Measurements from ENCODE around the gene TMCO6. TPM values are rescaled to one million over a fixed set of nuclear protein-coding genes. Genes with fewer than 3 reads are reported as not detected.

Gene TMCO6
- total RNA-seq, 4 donors from 2014 or later: 60.3 to 99.8 (median 67.3) TPM

GRCh38 chr5:140672455-140673186 is 33.4 kb downstream of the TMCO6 start:
- no peak overlapping the region for H3K4me3 ChIP-seq (ENCODE audit: low read depth, poor library complexity, severe bottlenecking)
- intact Hi-C loops (cut with DNase I; ENCODE audit: low total_unique reads): no loop called here
- WGBS, 2 donors: 62 to 80% methylated on average over 23 to 53 of the region's 70 CpGs
- no peak for TF ChIP-seq CTCF (IDR thresholded peaks at IDR 0.05)
- TF ChIP-seq POLR2A (IDR thresholded peaks at IDR 0.05): no peak
- DNase-seq (ENCODE audit: low spot score in 2 of 2): no peak

- TF ChIP-seq POLR2A (IDR thresholded peaks at IDR 0.05) (no peak), CTCF (IDR thresholded peaks at IDR 0.05) (no peak)
- 90 to 91% methylated on average over 44 to 45 of the region's 45 CpGs for WGBS, 2 donors
- DNase-seq (ENCODE audit: low spot score in 2 of 2): no peak
- H3K4me3 ChIP-seq (ENCODE audit: low read depth, poor library complexity, severe bottlenecking): no peak within 1 kb of the TSS
- intact Hi-C loops (cut with DNase I; ENCODE audit: low total_unique reads): no loop called here
Observed at GRCh38 chr5:140673187-140673976, 34.1 kb downstream of the TMCO6 start, which contains the start of gene DND1. Gene DND1, minus strand, starts transcription at chr5:140673576. Its CDS starts 34 bp downstream, at chr5:140673542.

- 78 to 87% methylated on average over 2 of the region's 2 CpGs for WGBS, 2 donors
- H3K4me3 ChIP-seq (ENCODE audit: low read depth, poor library complexity, severe bottlenecking): no peak overlapping the region
- TF ChIP-seq POLR2A (IDR thresholded peaks at IDR 0.05) (no peak), CTCF (IDR thresholded peaks at IDR 0.05) (no peak)
- intact Hi-C loops (cut with DNase I; ENCODE audit: low total_unique reads): no loop called here
- no peak for DNase-seq (ENCODE audit: low spot score in 2 of 2)
Observed at GRCh38 chr5:140674211-140674610, 35.0 kb downstream of the TMCO6 start.

GRCh38 chr5:140674629-140675028 is 35.4 kb downstream of the TMCO6 start:
- no peak for DNase-seq (ENCODE audit: low spot score in 2 of 2)
- no peak for TF ChIP-seq POLR2A (IDR thresholded peaks at IDR 0.05)
- no peak for TF ChIP-seq CTCF (IDR thresholded peaks at IDR 0.05)
- intact Hi-C loops (cut with DNase I; ENCODE audit: low total_unique reads): no loop called here
- 90 to 97% methylated on average over 4 of the region's 4 CpGs for WGBS, 2 donors
- H3K4me3 ChIP-seq (ENCODE audit: low read depth, poor library complexity, severe bottlenecking): no peak overlapping the region

- intact Hi-C loops (cut with DNase I; ENCODE audit: low total_unique reads): no loop called here
- H3K4me3 ChIP-seq (ENCODE audit: low read depth, poor library complexity, severe bottlenecking): no peak overlapping the region
- no peak for TF ChIP-seq POLR2A (IDR thresholded peaks at IDR 0.05)
- no peak for TF ChIP-seq CTCF (IDR thresholded peaks at IDR 0.05)
- DNase-seq (ENCODE audit: low spot score in 2 of 2): no peak
- WGBS, 2 donors: 96 to 100% methylated on average over 3 of the region's 3 CpGs
Observed at GRCh38 chr5:140677947-140678346, 38.7 kb downstream of the TMCO6 start.

All from lower leg skin (tissue), 4 donors.